ENCODE measurements around the gene TRIM2. TPM values are rescaled to one million over a fixed set of nuclear protein-coding genes. Genes with fewer than 3 reads are reported as not detected.

TRIM2 gene
- total RNA-seq, 1 donor from 2014 or later = 10.8 TPM

- DNase-seq (ENCODE audit: low spot score) = no peak
These were observed 65.2 kb downstream of the TRIM2 start for GRCh38 chr4:153269218-153269990.

GRCh38 chr4:153270361-153270760, 66.1 kb downstream of the TRIM2 start:
- peak; percentile 50 for ATAC-seq
- no peak for DNase-seq (ENCODE audit: low spot score)

More at GRCh38 chr4:153269218-153269990, 65.2 kb downstream of the TRIM2 start:
- peak; percentile 73 for ATAC-seq

GRCh38 chr4:153271820-153272219, 67.6 kb downstream of the TRIM2 start:
- ATAC-seq = no peak

GRCh38 chr4:153273751-153274150, 69.5 kb downstream of the TRIM2 start:
- no peak for DNase-seq (ENCODE audit: low spot score)
- no peak for ATAC-seq

More at GRCh38 chr4:153271820-153272219, 67.6 kb downstream of the TRIM2 start:
- no peak for DNase-seq (ENCODE audit: low spot score)

- DNase-seq (ENCODE audit: low spot score) (no peak), ATAC-seq (peak; percentile 79)
These were observed 70.7 kb downstream of the TRIM2 start for GRCh38 chr4:153274967-153275366.

- no peak for DNase-seq (ENCODE audit: low spot score)
- no peak for ATAC-seq
These were observed 71.4 kb downstream of the TRIM2 start for GRCh38 chr4:153275380-153276276.

- DNase-seq (ENCODE audit: low spot score) (no peak), ATAC-seq (peak; percentile 77)
These were observed 72.7 kb downstream of the TRIM2 start for GRCh38 chr4:153276971-153277370.

GRCh38 chr4:153281476-153281875, 77.2 kb downstream of the TRIM2 start:
- ATAC-seq = no peak
- DNase-seq (ENCODE audit: low spot score) = no peak

- DNase-seq (ENCODE audit: low spot score) (no peak), ATAC-seq (no peak)
These were observed 77.8 kb downstream of the TRIM2 start for GRCh38 chr4:153282023-153282422.

- ATAC-seq (no peak), DNase-seq (ENCODE audit: low spot score) (no peak)
These were observed 79.0 kb downstream of the TRIM2 start for GRCh38 chr4:153283260-153283659.

- no peak for ATAC-seq
These were observed 85.9 kb downstream of the TRIM2 start for GRCh38 chr4:153290134-153290533.

GRCh38 chr4:153291562-153291961, 87.3 kb downstream of the TRIM2 start:
- ATAC-seq (no peak), DNase-seq (ENCODE audit: low spot score) (no peak)

More at GRCh38 chr4:153290134-153290533, 85.9 kb downstream of the TRIM2 start:
- DNase-seq (ENCODE audit: low spot score) = no peak

GRCh38 chr4:153292897-153293741, 88.9 kb downstream of the TRIM2 start:
- no peak for DNase-seq (ENCODE audit: low spot score)
- ATAC-seq = no peak

GRCh38 chr4:153293742-153294057, 89.5 kb downstream of the TRIM2 start:
- no peak for ATAC-seq

GRCh38 chr4:153294631-153295030, 90.4 kb downstream of the TRIM2 start:
- no peak for DNase-seq (ENCODE audit: low spot score)
- ATAC-seq = no peak

More at GRCh38 chr4:153293742-153294057, 89.5 kb downstream of the TRIM2 start:
- DNase-seq (ENCODE audit: low spot score) = no peak

- ATAC-seq (no peak), DNase-seq (ENCODE audit: low spot score) (no peak)
These were observed 91.0 kb downstream of the TRIM2 start for GRCh38 chr4:153295131-153295755.

GRCh38 chr4:153296040-153296823, 92.0 kb downstream of the TRIM2 start:
- DNase-seq (ENCODE audit: low spot score) (no peak), ATAC-seq (no peak)

- no peak for ATAC-seq
These were observed 92.9 kb downstream of the TRIM2 start for GRCh38 chr4:153297116-153297515.

GRCh38 chr4:153310793-153311192, 106.5 kb downstream of the TRIM2 start:
- ATAC-seq = peak; percentile 96
- DNase-seq (ENCODE audit: low spot score) = no peak

More at GRCh38 chr4:153297116-153297515, 92.9 kb downstream of the TRIM2 start:
- DNase-seq (ENCODE audit: low spot score) = no peak

- no peak for DNase-seq (ENCODE audit: low spot score)
- no peak for ATAC-seq
These were observed 110.7 kb downstream of the TRIM2 start for GRCh38 chr4:153314915-153315314.

Data from left lobe of liver (tissue), 2 donors.